IPS-18c (cell line): ENCODE results near the gene TSKU.
"Not testable (repeated sequence)": the region's sequence is repeated elsewhere in the genome, so short reads cannot be mapped to it uniquely, and the experiment has no call there.

Experiments
- H3K4me3 ChIP-seq: 2 replicates; pipeline ENCODE4 v1.7.0; 2013; ENCODE audit warnings: low read depth, mild to moderate bottlenecking, low read length, moderate library complexity; ENCODE audit not compliant: insufficient read depth
- H3K9me3 ChIP-seq: one replicate; pipeline ENCODE4 v1.6.1; 2013; ENCODE audit warnings: mild to moderate bottlenecking, low read length, moderate library complexity; ENCODE audit not compliant: control insufficient read depth, insufficient read depth

TSKU gene

DNA sequence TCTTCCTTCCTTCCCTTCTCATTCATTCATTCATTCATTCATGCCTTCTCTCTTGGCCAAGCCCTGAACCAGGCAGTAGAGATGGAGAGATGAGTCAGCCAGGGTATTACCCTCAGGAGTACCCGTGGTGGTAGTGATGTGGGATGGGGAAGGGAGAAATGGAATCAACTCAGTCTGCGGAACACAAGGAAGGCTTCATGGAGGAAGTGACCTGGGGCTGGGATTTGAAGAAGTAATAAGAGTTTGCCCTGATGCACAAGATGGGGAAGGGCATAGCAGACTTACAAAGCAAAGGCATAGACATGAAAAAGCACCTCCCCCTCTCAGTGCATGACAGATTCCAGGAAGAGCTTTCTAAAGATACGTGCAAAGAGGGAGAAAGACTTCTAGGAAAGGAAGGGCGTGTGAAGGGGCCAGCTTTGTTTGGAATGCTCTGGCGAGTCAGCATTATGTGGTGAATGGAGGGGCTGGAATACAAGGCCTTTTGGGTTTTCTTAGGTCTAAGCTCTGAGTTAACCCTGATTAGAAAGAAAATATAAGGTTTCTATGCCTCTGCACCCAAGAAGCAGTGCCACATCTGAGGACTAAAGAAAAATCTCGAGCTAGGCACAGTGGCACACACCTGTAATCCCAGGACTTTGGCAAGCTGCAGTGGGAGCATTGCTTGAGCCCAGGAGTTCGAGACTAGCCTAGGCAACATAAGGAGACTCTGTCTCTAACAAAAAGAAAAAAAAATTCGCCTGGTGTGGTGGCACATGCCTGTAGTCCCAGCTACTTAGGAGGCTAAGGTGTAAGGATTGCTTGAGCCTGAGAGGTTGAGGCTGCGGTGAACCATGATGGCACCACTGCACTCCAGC is 41.2 kb downstream of the TSKU start:
- H3K9me3 ChIP-seq = peaks cover 2% of the 10 kb centered on the region
- no peak overlapping the region for H3K4me3 ChIP-seq

- Histone ChIP-seq H3K9me3 (peaks cover 2% of the 10 kb centered on the region), H3K4me3 (no peak overlapping the region)
Measured at GRCh38 chr11:76824980-76825725, 42.0 kb downstream of the TSKU start.

- Histone ChIP-seq H3K9me3 (peaks cover 2% of the 10 kb centered on the region), H3K4me3 (no peak overlapping the region)
Measured at GRCh38 chr11:76825726-76826396, 42.7 kb downstream of the TSKU start.

GRCh38 chr11:76826508-76826907 is 43.4 kb downstream of the TSKU start:
- not testable (repeated sequence) for H3K4me3 ChIP-seq, H3K9me3 ChIP-seq

GRCh38 chr11:76827005-76827404 is 43.8 kb downstream of the TSKU start:
- H3K4me3 ChIP-seq, H3K9me3 ChIP-seq: not testable (repeated sequence)

GRCh38 chr11:76830639-76831327 is 47.6 kb downstream of the TSKU start:
- no peak overlapping the region for H3K4me3 ChIP-seq

GRCh38 chr11:76831686-76832310 is 48.6 kb downstream of the TSKU start:
- no peaks in the 10 kb centered on the region for H3K9me3 ChIP-seq
- H3K4me3 ChIP-seq = no peak overlapping the region

More at GRCh38 chr11:76830639-76831327, 47.6 kb downstream of the TSKU start:
- H3K9me3 ChIP-seq = no peaks in the 10 kb centered on the region

- no peak overlapping the region for H3K4me3 ChIP-seq
- H3K9me3 ChIP-seq = no peaks in the 10 kb centered on the region
Measured at GRCh38 chr11:76832361-76832760, 49.2 kb downstream of the TSKU start.

GRCh38 chr11:76834151-76834550 is 51.0 kb downstream of the TSKU start:
- Histone ChIP-seq H3K9me3 (no peaks in the 10 kb centered on the region), H3K4me3 (no peak overlapping the region)

DNA sequence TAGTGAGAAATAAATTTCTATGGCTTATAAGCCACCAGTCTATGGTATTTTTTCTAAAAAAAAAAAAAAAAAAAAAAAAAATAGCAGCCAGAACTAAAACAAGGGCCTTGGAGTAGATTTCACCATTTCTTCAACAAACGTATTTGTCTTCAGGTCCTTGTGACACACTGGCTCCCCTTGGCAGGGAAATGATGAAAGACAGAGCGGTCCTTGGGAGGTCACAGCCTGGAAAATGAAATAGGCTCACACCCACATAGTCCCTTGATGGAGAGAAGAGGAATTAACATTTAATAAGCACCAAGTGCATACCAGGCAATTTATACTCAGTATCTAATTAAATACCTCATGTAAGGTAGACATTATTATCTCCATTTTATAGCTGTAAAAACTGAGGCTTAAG is 51.9 kb downstream of the TSKU start:
- no peaks in the 10 kb centered on the region for H3K9me3 ChIP-seq
- H3K4me3 ChIP-seq = no peak overlapping the region

- Histone ChIP-seq H3K9me3 (no peaks in the 10 kb centered on the region), H3K4me3 (no peak overlapping the region)
Measured at GRCh38 chr11:76835928-76836612, 52.9 kb downstream of the TSKU start.

DNA sequence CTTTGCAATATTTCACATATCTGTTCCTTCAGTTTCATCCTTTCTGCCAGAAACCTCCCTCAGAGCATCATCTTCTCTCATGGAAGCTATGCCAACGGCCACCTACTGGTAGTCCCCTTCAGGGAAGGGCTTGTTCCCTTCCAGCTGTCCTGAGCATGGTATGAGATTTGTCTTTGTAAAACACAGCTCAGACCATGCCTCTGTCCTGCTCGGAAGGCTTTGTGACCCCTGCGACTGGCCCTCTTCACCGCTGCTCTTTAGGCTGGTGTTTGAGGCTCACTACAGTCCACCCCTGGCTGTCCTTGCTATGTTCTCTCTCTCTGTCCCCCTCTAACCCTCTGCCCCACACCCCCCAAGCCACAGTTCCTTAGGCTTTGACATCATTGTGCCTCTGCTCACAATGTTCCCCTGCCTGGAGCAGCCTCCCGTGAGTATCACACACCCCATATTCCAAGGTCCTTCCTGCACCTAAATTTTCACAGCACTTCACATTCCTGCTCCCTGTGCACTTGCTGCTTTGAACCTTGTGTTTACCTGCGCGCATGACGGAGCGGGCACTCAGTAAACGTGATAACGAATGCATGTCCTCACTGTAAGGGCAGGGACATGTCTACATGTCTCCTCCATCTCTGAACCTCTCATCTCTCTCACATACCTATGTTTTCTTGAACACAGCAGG is 53.6 kb downstream of the TSKU start:
- Histone ChIP-seq H3K9me3 (no peaks in the 10 kb centered on the region), H3K4me3 (no peak overlapping the region)

DNA sequence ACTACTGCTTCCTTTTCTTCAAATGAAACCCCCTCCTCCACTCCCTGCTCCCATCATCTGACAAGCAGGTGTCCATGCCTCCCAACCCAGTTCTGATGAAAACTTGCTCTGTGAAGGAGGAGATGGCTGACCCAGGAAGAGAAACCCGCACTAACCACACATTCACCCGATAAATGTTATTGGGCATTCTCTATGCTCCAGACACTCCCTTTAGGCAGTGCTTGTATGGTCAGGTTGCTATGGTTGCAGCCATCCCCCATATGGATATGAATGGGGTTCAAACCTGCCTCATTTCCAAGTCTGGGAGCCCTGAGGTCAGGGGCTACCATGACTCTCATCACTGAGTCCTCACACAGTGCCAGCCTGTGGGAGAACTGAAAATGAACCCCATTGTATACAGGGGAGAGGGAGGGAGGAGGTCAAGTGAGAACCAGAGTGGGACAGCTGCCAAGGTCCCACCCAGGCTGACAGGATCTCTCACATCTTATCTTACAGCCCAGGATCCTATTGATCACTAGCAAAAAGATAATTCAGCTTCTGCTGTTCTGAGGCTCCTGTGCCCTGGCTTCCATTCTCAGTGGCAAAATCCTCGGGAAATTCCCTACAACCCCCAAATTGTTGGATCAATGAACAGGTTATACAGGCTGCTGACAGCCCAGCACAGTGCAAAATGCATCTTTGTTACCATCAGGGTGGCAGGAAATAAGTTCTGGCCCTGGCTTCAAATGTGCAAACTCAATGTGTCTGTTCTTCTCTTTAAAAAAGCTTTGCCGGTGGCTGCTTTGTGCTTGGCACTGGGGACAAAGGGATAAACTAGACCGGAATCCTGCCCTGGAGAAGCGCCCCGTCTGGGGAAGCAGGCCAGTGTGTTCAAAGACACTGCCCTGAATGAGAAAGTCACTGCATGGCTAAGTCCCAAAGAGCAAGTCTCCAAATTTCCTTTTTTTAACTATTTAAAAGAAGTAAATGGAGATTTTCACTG is 54.8 kb downstream of the TSKU start:
- Histone ChIP-seq H3K4me3 (no peak overlapping the region), H3K9me3 (no peaks in the 10 kb centered on the region)

- Histone ChIP-seq H3K4me3 (no peak overlapping the region), H3K9me3 (no peaks in the 10 kb centered on the region)
Measured at GRCh38 chr11:76838678-76839068, 55.5 kb downstream of the TSKU start.

DNA sequence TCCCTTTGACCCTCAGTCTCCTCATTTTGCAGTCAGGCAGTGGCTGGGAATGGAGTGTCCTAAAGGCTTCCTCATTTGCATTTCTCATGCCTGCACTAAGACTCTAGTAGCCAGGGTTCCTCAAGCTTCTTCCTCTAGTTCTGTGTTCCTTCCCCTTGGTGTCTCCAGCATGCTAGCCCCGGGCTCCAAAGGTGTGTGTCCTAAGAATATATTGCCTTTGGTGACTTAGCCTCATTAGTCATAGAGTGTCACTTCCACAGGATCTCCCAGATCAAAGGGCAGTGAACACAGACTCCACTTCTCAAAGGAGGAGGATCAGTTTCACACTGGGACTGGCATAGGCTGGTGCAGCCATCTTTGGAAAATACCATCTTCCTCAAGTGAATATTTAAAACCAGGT is 56.2 kb downstream of the TSKU start:
- H3K9me3 ChIP-seq = no peaks in the 10 kb centered on the region
- no peak overlapping the region for H3K4me3 ChIP-seq
